Mesodermal cell (in vitro differentiated cells): ENCODE measurements around the gene GALNT14.

Experiments
- H3K27ac ChIP-seq: 2 replicates; pipeline ENCODE4 v1.7.0; 2013; ENCODE audit warnings: mild to moderate bottlenecking, low read depth, low read length, moderate library complexity; ENCODE audit not compliant: severe bottlenecking
- H3K36me3 ChIP-seq: 2 replicates; pipeline ENCODE4 v1.7.1; 2013; ENCODE audit warnings: mild to moderate bottlenecking, low read length, moderate library complexity; ENCODE audit not compliant: control insufficient read depth, insufficient read depth
- H3K4me1 ChIP-seq: one replicate; pipeline ENCODE4 v1.7.1; 2013; ENCODE audit warnings: mild to moderate bottlenecking, low read length; ENCODE audit not compliant: insufficient read depth, control insufficient read depth, poor library complexity, severe bottlenecking
- H3K4me3 ChIP-seq: 2 replicates; pipeline ENCODE4 v1.7.0; 2013; ENCODE audit warnings: low read length, control low read depth, mild to moderate bottlenecking; ENCODE audit not compliant: insufficient read depth, poor library complexity, severe bottlenecking; ENCODE audit errors: extremely low read depth
- H3K9me3 ChIP-seq: 2 replicates; pipeline ENCODE4 v1.7.1; 2013; ENCODE audit warnings: mild to moderate bottlenecking, low read length, moderate library complexity; ENCODE audit not compliant: control insufficient read depth
- WGBS, 2 experiments: methylation state at CpG; one replicate each; pipeline ENCODE4 v1.1.5; 2013; ENCODE audit warnings: missing lambda C conversion rate in 2 of 2; ENCODE audit not compliant: insufficient coverage in 2 of 2; 5-methylcytosine and 5-hydroxymethylcytosine counted together

Gene GALNT14

DNA sequence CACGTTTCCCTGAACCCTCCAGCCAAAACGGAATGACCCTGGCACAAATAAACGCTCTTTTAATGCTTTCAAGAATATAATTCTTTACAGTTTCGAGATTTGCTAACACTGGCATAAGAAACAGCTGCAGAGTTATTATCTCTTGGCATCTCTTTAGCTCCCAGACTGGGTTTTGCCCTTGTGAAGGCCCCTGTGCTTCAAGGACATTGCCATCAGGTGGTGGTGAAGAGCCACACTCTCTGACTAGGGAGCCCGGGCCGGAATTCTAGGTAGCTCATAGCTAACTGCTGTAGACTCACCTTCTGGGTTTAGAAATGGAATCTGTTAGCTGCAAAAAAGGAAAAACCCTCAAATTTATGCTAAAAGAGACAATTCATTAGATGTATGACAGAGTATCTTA is 13.3 kb upstream of the GALNT14 start:
- Histone ChIP-seq H3K4me1 (no peaks in the 10 kb centered on the region), H3K9me3 (no peaks in the 10 kb centered on the region), H3K4me3 (no peak overlapping the region), H3K36me3 (no peaks in the 10 kb centered on the region), H3K27ac (no peak overlapping the region)
- WGBS, 2 experiments = 69 to 77% methylated on average over 5 to 6 of the region's 6 CpGs

DNA sequence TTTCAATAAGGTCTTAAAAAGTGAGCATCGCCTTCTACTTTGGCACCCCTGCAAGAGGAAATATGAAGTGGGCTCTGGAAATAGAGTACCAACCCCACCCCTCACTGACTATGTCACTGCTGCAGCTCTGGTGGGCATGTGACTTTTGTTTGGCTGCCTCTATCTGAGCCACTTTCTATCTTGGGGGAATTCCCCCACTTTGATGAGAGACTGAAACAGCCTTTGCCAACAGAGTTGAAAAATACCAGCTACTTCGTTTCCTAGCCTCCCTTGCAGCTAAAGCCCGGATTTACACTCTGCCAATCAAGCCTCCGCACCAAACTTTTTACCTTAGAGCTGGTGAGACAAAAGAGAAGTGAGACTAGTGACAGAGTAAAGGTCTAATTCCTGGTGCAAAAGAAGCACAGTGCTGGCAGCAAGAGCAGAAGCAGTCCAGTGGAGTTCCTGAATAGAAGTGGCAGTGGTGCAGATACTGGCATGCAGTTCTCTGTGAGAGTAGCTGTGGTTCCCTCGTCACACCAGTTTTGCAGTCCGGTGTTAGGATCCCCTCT is 12.0 kb upstream of the GALNT14 start:
- H3K4me3 ChIP-seq = no peak overlapping the region
- no peaks in the 10 kb centered on the region for H3K9me3 ChIP-seq
- no peaks in the 10 kb centered on the region for H3K4me1 ChIP-seq
- WGBS, 2 experiments = 81 to 96% methylated on average over 3 to 5 of the region's 6 CpGs
- H3K36me3 ChIP-seq = no peaks in the 10 kb centered on the region
- H3K27ac ChIP-seq = no peak overlapping the region

DNA sequence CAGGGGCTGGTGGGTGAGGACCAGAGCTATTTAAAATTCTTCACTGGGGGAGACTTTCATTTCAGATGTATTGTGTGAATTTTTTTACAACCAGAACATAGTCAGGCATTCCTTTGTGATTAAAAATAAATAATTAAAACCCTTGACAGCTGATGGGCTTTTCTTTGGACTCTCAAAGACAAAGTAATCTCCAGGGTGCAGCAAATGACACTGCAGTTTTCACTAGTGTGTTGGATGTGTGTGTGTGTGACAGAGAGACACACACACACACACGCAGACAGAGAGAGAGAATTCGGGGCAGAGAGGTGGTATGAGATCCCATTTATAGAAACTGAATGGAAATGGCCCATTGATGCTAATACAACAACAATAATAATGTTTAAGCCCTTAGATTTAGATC is 10.3 kb upstream of the GALNT14 start:
- no peak overlapping the region for H3K27ac ChIP-seq
- WGBS, 2 experiments = no CpG with 5 or more reads among the region's 2 CpGs
- no peaks in the 10 kb centered on the region for H3K36me3 ChIP-seq
- no peaks in the 10 kb centered on the region for H3K4me1 ChIP-seq
- no peaks in the 10 kb centered on the region for H3K9me3 ChIP-seq
- H3K4me3 ChIP-seq = no peak overlapping the region

DNA sequence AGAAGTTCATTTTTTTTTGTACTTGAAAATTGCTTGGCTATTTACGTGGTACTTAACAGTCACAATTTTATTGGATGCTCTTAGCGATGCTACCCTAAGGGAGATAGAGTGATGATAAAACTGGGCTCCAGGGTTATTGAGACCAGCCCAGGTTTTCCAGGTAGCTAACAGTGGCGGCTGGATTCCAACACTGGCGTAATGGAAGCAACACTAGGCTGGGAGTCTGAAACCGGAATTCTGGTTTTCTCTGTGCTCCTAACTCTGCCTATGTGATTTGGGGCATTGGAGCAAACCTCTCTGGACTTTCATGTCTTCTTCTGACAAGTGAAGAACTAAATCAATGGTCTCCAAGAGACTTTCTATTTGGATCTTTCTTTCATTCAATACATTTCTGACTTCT is 9.4 kb upstream of the GALNT14 start:
- H3K4me3 ChIP-seq = no peak overlapping the region
- no peak overlapping the region for H3K27ac ChIP-seq
- no peaks in the 10 kb centered on the region for H3K36me3 ChIP-seq
- H3K4me1 ChIP-seq = no peaks in the 10 kb centered on the region
- 85 to 98% methylated on average over 5 of the region's 5 CpGs for WGBS, 2 experiments
- H3K9me3 ChIP-seq = no peaks in the 10 kb centered on the region

DNA sequence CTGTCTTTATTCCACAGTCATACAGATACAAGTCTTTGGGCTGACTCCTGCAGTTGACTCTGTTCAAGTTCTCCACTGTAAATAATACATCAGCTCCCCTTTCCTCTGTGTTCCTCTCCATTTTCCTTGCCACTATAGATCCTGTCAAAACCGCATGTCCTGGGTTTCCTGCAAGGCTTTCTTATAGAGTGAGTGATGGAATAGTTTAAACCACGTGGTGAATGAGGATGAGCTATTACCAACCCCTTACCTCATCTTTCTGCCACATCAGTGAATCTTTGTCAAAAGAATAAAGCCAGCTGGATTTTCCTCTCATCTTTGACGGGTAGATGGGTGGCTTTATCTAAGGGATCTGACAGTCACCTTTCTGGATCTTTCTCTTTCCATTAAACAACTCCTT is 3.9 kb upstream of the GALNT14 start:
- no peaks in the 10 kb centered on the region for H3K36me3 ChIP-seq
- H3K4me1 ChIP-seq = no peaks in the 10 kb centered on the region
- H3K27ac ChIP-seq = no peak overlapping the region
- no peaks in the 10 kb centered on the region for H3K9me3 ChIP-seq
- WGBS, 2 experiments = 80% methylated on average over 1 of the region's 3 CpGs; no CpG with 5 or more reads in 1 of the 2 experiments
- H3K4me3 ChIP-seq = no peak overlapping the region

DNA sequence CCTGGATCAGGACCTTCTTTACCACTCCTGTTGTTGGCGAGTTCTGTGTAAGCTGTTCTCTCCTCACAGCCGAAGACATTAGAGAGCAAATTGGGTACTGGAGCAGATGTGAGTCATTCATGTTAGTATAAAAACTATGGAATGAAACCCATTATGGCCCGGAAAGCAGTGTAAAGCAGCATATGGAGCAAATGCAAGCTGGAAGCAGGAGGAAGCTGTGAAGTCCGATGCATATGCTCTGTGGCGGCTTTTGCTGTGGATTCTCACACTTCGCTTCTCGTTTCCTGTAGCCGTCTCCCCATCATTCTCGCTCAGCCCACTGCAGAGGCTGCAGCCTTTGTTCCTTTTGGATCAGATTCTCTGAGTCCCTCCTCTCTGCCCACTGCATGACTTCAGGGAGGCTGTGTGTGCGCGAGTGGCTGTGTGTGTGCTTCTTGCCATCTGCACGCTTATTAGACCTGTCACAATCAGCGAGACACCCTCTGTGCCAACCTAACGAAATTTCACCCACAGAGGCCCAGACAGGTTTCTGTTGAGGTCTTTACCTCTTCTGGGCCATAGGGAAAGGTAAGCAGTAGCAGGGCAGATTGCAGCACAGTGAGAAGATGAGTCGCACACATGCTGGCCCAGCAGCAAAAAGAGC is 3.3 kb upstream of the GALNT14 start:
- 92 to 93% methylated on average over 12 to 14 of the region's 15 CpGs for whole genome bisulfite sequencing, 2 experiments
- H3K27ac ChIP-seq = no peak overlapping the region
- no peaks in the 10 kb centered on the region for H3K9me3 ChIP-seq
- H3K4me1 ChIP-seq = no peaks in the 10 kb centered on the region
- H3K4me3 ChIP-seq = no peak overlapping the region
- no peaks in the 10 kb centered on the region for H3K36me3 ChIP-seq

DNA sequence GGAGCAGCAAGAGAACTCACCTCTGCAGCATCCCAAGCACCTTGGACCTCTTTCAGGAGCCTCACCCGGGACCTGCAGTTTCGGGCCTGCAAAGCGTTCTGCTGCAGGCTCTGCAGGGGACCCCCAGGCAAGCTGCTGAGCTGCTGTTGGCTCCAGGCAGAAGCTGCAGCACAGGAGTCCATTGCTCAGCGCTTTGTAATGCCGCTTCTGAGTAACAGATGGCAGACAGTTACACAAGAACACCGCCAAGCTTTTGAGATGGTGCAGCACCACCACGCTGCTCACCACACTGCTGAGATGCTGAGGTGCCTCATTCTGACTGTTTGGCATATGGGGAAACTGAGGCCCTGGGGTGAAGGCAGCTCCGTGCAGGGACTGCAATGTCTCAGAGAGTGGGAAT is 1.9 kb upstream of the GALNT14 start:
- no peaks in the 10 kb centered on the region for H3K9me3 ChIP-seq
- H3K36me3 ChIP-seq = no peaks in the 10 kb centered on the region
- WGBS, 2 experiments = 90 to 91% methylated on average over 7 of the region's 8 CpGs
- H3K27ac ChIP-seq = no peak overlapping the region
- no peaks in the 10 kb centered on the region for H3K4me1 ChIP-seq
- H3K4me3 ChIP-seq = no peak overlapping the region

DNA sequence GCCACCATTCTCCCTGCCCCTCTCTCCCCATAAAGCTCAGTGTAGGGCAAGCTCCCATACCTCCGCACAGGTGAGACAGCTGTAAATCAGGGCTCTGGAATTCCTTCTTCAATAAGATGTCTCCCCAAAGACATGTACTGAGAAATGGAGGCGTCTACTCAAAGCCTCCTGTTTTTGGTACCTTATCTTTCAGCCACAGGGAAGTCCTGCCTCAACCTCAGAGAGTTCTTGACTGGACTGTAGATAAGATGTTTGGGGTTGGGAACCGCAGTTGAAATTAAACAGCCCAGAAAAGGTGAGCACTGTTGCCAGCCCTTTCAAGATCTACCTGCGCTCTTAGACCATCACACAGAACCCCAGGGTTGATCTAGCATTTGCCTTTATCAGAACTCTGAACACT is 1.4 kb upstream of the GALNT14 start:
- Histone ChIP-seq H3K27ac (no peak overlapping the region), H3K9me3 (no peaks in the 10 kb centered on the region), H3K36me3 (no peaks in the 10 kb centered on the region), H3K4me1 (no peaks in the 10 kb centered on the region), H3K4me3 (no peak overlapping the region)
- WGBS, 2 experiments = 94 to 100% methylated on average over 2 of the region's 4 CpGs

DNA sequence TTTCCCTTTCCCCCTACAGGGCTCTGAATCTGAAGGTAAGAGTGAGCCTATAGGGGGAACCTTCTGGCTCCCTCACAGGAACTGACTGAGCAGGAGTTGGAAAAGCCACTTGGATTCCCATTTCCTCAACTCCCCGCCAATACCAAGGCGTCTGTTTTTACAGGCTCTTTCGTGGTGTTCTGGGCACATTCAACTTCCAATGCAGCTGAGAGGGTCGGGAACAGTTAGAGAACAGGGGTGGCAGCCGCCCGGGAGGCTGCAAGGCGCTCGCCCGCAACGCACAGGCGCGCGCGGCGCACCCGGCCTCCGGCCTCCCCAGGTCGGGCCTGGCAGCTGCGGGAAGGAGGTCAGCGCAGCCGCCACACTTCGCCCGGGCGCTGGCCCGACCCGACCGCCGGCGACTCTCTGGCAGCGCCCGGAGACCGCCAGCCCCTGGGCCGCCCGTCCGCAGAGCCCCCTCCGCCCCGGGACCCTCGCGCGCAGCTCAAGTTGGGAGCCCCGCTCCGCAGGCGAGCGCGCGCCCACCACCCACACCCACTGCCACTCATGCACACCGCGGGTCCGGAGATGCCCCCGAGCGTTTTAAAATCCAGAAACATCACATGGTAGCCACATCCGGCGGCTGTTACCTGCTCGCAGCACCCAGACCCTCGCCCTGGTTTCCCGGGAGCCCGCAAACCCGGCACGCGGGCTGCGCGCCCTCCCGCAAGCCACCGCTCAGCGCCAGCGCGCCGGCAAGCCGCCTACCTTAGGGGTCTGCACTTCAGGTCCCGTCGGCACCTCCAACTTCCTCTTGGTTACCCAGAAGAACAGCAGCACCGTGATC is 816 bp downstream of the GALNT14 start:
- no peak overlapping the region for H3K27ac ChIP-seq
- H3K9me3 ChIP-seq = no peaks in the 10 kb centered on the region
- no peaks in the 10 kb centered on the region for H3K4me1 ChIP-seq
- H3K36me3 ChIP-seq = no peaks in the 10 kb centered on the region
- WGBS, 2 experiments = 2% methylated on average over 40 to 64 of the region's 72 CpGs
- peak overlapping the region; percentile 46 for H3K4me3 ChIP-seq

DNA sequence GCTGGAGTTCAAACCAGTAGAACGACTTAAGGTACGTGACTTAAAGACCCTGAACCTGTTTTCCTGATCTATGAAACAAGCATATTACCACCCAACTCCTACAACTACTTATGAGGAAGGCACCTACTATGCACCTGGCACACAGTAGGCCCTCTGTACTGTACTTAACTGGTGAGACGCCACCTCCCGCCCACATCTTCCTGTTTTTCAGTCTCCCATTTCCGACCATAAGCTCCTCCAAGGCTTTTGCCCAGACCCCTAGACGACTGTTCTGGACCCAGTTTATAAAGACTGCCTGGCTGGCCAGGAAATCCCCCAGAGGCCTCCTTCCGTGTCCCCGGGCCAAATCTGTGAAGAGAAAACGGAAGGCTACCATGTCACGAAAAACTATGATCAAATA is 1.5 kb downstream of the GALNT14 start:
- no peak overlapping the region for H3K4me3 ChIP-seq
- H3K4me1 ChIP-seq = no peaks in the 10 kb centered on the region
- WGBS, 2 experiments = 81 to 83% methylated on average over 7 to 10 of the region's 10 CpGs
- no peaks in the 10 kb centered on the region for H3K9me3 ChIP-seq
- no peaks in the 10 kb centered on the region for H3K36me3 ChIP-seq
- H3K27ac ChIP-seq = no peak overlapping the region

DNA sequence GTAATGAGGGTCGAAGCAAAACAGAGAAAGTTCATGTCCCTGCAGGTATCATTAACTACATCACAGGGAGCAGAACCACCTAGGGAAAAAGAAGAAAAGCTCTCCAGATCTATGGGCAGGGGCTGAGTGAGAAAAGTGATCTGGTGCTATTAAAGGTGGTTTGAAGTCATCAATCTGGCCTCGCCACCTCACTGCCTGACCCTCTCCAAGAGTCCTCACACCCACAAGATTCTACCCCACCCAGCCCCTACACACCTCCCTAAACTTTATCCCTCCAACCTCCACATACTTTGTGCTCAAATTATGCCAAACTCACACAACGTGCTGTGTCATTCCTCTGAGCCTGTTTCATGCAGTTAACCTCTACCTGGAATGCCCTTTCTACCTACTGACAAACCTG is 2.2 kb downstream of the GALNT14 start:
- H3K27ac ChIP-seq = no peak overlapping the region
- WGBS, 2 experiments = 80 to 90% methylated on average over 1 to 3 of the region's 3 CpGs
- H3K36me3 ChIP-seq = no peaks in the 10 kb centered on the region
- no peak overlapping the region for H3K4me3 ChIP-seq
- H3K4me1 ChIP-seq = no peaks in the 10 kb centered on the region
- H3K9me3 ChIP-seq = no peaks in the 10 kb centered on the region
